ENCODE measurements around the gene SLC44A3.

Gene SLC44A3

DNA sequence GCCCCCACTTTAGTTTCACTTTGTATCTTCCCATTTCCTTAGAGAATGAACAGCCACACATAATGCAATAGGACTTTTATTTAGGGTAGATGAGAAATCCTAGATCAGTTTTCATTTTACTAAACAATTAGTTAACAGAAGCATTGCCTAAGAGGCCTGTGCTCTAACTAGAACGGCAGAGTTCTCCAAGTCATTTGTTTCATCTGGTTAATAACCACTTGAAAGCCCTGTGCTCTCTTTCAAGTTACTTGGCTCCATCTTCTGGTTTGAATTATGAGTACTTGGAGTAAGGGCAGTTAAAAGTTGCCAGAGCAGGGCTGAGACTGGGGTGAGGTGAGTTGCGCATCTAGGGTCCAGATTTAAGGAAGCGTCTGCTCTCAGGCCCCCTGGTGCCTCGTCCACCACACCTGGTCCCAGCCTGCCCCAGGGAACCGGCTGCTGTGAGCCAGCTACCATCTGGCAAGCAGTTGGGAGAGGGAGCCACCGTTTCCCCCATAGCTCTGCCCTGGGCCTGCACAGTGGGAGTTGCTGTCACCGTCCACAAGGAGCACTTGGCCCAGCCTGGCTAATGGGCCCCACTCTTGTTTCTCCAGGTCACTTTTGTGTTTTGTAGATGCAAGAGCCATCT, 18.1 kb upstream of the SLC44A3 start:
- peak; percentile 75 to 78 for DNase-seq (ENCODE audit: low read depth in 2 of 2)

DNA sequence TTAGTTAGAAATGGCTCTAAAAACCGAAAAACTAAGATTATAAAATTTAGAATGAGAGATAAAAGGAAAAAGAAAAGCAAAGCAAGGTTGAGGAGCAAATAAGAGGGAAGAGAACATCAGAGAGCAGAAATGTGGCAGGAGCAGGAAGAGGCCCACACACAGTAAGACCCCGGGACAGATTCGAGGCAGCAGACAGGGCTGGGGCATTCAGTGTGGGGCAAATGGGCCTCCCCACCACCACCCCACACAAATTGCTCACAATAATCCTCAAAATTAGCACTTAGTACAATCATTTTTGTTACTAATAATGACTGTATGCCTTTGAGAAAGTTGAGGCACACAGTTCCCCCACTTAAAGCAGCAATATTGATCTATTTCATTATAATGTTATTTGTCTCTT, 17.1 kb upstream of the SLC44A3 start:
- DNase-seq (ENCODE audit: low read depth in 2 of 2), result no peak

- no peak for DNase-seq (ENCODE audit: low read depth in 2 of 2)
Measured at GRCh38 chr1:94803517-94804441, 16.4 kb upstream of the SLC44A3 start.

DNA sequence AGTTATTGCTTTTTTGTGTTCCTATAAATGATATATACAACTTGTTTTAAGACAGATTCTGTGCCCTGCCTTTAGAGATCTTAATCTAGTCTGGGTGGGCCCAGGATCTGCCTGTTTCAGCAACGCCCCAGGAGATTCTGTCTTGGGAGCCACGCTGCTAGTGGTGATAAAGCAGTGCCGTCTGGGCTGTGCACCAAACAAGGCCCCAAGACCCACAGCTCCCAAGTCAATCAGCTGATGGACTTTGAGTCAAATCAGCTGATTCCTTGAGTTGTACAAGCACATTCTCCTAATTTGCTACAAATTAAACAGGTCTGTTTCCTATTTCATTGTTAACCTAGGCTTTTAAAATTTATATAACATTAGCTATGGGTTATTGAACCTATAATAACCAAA, 15.7 kb upstream of the SLC44A3 start:
- no peak for DNase-seq (ENCODE audit: low read depth in 2 of 2)

GRCh38 chr1:94805912-94806311, 14.2 kb upstream of the SLC44A3 start:
- DNase-seq (ENCODE audit: low read depth in 2 of 2), result no peak

DNA sequence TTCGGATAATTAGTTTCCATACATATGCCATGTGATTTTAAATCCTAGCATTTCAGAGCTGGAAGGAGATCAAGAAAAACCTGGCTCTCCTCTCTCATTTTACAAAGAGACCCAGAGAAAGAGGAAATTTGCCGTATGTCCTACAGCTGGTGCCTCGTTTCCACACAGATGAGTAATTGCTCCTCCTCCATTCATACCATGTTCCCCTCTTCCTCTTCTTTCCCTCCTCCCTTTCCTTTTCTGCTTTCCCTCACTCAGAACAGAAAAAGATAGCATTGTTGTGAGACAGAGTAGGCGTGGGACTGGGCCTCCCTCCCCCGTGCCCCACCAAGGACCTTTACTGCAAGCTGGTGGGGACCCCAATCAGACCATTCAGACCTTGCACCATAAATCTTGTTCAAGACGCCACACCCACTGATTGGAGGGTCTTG, 13.7 kb upstream of the SLC44A3 start:
- DNase-seq (ENCODE audit: low read depth in 2 of 2), result peak in 1 of 2 experiments; percentile 45

GRCh38 chr1:94807742-94808491, 12.2 kb upstream of the SLC44A3 start:
- no peak for DNase-seq (ENCODE audit: low read depth in 2 of 2)

GRCh38 chr1:94808669-94809068, 11.5 kb upstream of the SLC44A3 start:
- no peak for DNase-seq (ENCODE audit: low read depth in 2 of 2)

DNA sequence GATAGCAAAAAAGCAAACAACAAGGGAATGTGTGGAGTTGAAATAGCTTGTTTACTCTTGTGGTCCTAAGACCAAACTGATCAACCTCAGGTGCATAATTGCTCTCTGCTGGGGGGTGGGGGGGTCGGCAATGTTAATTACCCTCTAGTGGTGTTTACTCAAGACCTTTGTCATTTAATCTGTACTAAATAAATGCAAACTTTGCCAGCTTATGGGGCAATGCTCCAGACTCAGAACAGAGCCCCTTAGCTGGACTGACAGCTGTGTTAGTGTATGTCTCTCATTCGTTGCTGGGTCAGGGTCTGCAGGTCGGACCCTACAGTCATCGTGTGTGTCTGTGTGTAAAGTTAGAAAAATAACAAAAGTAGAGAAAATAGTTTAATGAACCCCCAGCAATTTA, 7.2 kb upstream of the SLC44A3 start:
- DNase-seq (ENCODE audit: low read depth in 2 of 2), result no peak

- no peak for DNase-seq (ENCODE audit: low read depth in 2 of 2)
Measured at GRCh38 chr1:94816030-94816429, 4.1 kb upstream of the SLC44A3 start.

DNA sequence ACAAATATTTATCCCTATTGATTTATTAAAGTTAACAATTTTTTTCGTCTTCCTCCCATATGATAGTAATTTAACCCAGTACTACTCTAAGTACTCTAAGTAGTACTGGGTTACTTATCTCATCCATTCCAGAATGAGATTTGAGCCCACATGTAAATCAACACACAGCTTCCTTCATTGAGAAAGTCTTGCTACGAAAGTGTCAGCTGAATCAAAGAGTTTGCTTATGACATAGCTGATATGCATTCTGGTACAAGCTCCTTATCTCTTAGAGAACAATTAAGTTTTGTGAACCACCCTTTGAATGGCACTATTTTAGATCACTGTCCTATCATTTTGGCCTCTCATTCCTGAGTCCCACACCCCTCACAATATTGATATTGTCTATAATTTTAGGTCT, 2.4 kb upstream of the SLC44A3 start:
- DNase-seq (ENCODE audit: low read depth in 2 of 2), result no peak

DNA sequence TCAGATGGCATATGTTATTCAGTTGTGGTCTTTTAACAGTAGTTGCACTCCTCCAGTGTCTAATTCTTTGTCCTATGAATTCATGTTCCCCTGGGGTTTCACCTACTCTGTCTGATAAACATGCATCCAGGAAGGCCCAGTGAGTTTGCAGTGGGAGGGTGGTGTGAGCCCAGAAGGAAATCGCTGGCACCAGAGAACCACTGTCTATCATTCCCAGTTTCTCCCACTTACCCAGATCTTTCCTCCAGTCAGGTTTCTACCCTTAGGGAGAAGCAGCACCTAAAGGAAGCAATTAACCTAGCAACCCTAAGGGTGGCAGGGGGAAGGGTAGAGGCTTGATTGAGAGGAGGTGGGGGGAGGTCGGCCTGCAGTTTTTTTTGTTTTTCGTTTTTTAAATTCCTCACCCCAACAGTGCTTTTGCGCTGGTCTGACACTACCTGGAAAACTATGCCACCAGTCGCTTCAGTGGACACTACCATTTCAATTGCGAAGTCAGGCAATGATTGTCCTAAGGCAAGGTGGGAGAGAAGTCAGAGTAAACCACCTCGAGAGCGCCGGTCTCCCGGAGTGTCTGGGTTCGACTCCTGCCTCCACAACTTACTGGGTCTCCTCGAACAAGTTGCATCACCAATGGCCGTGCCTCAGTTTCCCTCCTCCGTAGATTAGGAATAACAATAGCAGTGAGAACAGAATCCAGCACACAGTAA, 766 bp upstream of the SLC44A3 start:
- DNase-seq (ENCODE audit: low read depth in 2 of 2), result no peak

- no peak for DNase-seq (ENCODE audit: low read depth in 2 of 2)
Measured at GRCh38 chr1:94820936-94821335, 779 bp downstream of the SLC44A3 start.

DNA sequence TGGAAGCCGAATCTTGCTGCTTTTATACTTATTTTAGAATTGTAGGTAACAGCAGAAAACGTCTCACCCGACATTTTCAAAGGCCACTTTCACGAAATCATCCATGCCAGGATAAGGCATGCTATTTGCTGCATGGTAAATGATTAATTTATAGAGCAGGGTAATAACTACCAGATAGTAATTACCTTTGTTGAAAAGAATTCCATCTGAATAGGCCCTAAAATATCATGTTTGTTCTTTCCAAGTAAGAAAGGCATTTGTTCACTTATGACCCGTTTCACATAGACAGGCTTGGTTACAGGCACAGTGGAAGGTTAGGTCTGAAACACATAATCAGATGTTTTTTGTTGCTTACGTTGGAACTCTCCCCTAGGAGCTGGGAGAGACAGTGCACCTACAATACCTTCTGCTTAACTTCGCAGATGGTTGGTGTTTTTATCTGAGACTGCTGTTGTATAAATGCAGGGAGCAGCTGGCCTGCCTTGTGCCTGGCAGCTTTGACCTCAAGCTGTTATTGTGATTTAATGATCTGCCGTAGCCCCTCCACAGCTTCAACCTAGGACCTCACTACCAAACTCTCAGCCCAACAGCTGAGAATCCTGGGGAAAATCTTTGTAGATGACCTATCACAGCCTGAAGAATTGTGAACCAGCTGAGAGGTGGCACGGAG, 1.6 kb downstream of the SLC44A3 start:
- DNase-seq (ENCODE audit: low read depth in 2 of 2), result no peak

GRCh38 chr1:94823116-94823515, 3.0 kb downstream of the SLC44A3 start:
- DNase-seq (ENCODE audit: low read depth in 2 of 2), result no peak

DNA sequence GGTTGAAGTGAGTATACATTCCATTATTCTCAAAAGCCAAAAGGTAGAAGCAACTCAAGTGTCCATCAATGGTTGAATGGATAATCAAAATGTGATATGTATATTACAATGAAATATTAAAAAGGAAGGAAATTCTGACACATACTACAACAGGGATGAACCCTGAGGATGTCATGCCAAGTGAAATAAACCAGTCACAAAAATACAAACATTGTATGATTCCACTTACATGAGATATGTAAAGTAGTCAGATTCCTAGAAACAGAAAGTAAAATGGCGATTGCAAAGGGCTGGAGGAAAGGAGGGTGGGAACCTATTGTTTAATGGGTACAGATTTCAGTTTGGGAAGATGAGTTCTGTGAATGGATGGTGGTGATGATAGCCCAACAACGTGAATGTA, 5.8 kb downstream of the SLC44A3 start:
- no peak for DNase-seq (ENCODE audit: low read depth in 2 of 2)

DNA sequence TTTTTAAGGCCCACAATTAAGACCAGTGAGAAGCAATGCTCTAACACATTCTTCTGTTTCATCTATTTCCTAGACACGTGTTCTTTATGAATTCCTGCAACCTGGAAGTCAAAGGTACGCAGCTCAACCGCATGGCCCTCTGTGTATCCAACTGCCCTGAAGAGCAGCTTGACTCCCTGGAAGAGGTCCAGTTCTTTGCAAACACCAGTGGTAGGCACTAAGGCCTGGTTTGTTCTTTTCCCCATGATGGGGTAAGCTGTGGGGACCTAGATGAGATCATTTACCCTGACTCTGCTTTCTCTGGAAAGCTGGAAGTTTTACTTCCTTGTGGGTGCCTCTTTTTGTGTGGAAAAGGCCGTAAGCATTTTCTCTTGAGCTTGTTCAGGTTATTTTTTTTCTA, 7.3 kb downstream of the SLC44A3 start:
- no peak for DNase-seq (ENCODE audit: low read depth in 2 of 2)

DNA sequence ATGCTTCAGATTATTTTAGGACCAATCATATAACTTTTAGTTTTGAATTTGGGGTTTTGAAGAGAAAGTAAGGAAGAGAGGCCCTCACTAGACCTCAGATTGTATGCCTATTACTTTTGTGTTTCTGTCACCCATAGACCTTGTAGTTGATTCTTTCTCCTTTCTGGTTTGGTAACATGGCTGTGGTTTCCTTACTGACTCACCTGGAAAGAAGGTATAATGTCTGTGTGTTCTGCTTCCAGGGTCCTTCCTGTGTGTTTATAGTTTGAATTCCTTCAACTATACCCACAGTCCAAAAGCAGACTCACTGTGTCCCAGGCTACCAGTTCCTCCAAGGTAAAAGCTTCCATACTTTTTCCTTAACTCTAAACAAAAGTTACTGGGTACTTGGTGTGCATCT, 8.1 kb downstream of the SLC44A3 start:
- DNase-seq (ENCODE audit: low read depth in 2 of 2), result no peak

DNA sequence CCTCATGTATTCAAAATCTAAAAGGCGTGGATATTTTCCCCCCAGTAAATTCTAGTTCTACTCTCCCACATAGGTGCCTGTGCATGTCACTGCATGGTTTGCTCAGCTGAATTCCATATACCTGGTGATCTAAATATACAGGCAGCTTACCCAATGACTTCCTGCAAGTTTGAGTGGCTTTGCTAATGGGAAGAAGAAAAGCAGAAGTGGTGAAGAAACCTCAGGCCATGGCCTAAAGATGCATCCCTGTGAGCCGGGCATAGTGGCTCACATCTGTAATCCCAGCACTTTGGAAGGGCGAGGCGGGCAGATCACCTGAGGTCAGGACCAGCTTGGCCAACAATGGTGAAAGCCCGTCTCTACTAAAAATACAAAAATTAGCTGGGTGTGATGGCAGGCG, 11.5 kb downstream of the SLC44A3 start:
- DNase-seq (ENCODE audit: low read depth in 2 of 2), result no peak

DNA sequence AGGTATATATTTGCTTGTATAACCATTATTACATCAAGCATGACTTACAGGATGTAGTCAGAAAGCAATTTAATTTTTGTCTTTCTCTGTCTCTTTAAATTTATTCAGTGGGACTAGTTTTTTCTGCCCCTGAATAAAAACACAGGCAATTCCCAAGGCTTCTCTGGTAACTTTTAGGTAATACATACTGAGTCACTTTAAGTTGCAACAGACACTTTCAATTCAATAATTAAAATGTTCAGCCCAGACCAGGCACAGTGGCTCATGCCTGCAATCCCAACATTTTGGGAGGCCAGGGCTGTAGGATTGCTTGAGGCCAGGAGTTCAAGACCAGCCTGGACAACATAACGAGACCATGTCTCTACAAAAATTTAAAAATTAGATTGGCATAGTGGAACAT, 12.3 kb downstream of the SLC44A3 start:
- no peak for DNase-seq (ENCODE audit: low read depth in 2 of 2)

GRCh38 chr1:94832931-94833585, 12.9 kb downstream of the SLC44A3 start:
- DNase-seq (ENCODE audit: low read depth in 2 of 2), result no peak
